ENCODE measurements around the gene DUSP3. TPM values are rescaled to one million over a fixed set of nuclear protein-coding genes. Genes with fewer than 3 reads are reported as not detected.

Gene DUSP3
- total RNA-seq, 4 donors from 2014 or later, result 37.1 to 120 (median 87.1) TPM

DNA sequence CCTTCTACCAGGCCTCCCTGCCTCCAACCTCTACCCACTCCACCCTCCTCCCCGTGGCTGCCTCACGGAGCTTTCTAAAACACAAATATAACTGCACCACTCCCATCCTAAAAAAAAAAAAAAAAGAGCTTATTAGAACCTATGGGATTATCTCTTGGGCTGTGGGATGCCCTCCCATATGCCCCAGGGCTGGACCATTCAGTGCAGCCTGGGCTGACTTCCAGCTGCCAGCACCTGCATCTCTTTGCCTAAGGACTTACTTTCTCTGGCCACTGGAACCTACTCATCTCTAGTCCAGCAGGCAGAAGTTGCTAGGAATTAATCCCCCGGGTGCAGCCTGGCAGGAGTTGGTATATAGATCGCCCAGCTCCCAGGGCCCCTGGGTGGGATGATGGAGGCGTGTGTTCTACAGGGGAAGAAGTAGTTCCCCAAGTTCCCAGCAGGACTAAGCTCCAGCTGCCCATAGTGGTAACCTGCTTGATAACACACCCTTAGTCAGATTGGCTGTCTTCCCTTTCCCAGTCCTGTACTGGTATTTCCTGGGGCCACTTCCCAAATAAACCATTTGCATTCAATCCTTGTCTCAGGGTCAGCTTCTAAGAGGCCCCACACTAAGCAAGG, 43.9 kb upstream of the DUSP3 start:
- Histone ChIP-seq H3K27ac (peak overlapping the region in 1 of 4 donors; percentile 5), H3K27me3 (no peaks in the 10 kb centered on the region), H3K36me3 (no peaks in the 10 kb centered on the region), H3K4me3 (no peak overlapping the region), H3K9me3 (no peaks in the 10 kb centered on the region), H3K4me1 (peaks cover 0 to 15% (median 0%) of the 10 kb centered on the region in 4 donors)
- no peak for TF ChIP-seq POLR2A (IDR thresholded peaks at IDR 0.05)
- TF ChIP-seq, protein P1, sequence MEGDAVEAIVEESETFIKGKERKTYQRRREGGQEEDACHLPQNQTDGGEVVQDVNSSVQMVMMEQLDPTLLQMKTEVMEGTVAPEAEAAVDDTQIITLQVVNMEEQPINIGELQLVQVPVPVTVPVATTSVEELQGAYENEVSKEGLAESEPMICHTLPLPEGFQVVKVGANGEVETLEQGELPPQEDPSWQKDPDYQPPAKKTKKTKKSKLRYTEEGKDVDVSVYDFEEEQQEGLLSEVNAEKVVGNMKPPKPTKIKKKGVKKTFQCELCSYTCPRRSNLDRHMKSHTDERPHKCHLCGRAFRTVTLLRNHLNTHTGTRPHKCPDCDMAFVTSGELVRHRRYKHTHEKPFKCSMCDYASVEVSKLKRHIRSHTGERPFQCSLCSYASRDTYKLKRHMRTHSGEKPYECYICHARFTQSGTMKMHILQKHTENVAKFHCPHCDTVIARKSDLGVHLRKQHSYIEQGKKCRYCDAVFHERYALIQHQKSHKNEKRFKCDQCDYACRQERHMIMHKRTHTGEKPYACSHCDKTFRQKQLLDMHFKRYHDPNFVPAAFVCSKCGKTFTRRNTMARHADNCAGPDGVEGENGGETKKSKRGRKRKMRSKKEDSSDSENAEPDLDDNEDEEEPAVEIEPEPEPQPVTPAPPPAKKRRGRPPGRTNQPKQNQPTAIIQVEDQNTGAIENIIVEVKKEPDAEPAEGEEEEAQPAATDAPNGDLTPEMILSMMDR (IDR thresholded peaks at IDR 0.05), result no peak
- no peak for DNase-seq

- DNase-seq, result no peak
- Histone ChIP-seq H3K27ac (no peak overlapping the region), H3K27me3 (no peaks in the 10 kb centered on the region), H3K36me3 (no peaks in the 10 kb centered on the region), H3K9me3 (no peaks in the 10 kb centered on the region), H3K4me3 (no peak overlapping the region), H3K4me1 (peaks cover 0 to 21% (median 0%) of the 10 kb centered on the region in 4 donors)
- TF ChIP-seq, protein P1 (IDR thresholded peaks at IDR 0.05), result no peak
- no peak for TF ChIP-seq POLR2A (IDR thresholded peaks at IDR 0.05)
These were observed 42.0 kb upstream of the DUSP3 start for GRCh38 chr17:43820759-43821158.

- TF ChIP-seq POLR2A (IDR thresholded peaks at IDR 0.05), result no peak
- TF ChIP-seq, protein P1 (IDR thresholded peaks at IDR 0.05), result no peak
- Histone ChIP-seq H3K9me3 (no peaks in the 10 kb centered on the region), H3K4me3 (no peak overlapping the region), H3K36me3 (no peaks in the 10 kb centered on the region), H3K27me3 (no peaks in the 10 kb centered on the region), H3K27ac (no peak overlapping the region), H3K4me1 (peaks cover 0 to 18% (median 0%) of the 10 kb centered on the region in 4 donors)
- no peak for DNase-seq
These were observed 40.2 kb upstream of the DUSP3 start for GRCh38 chr17:43818966-43819365.

GRCh38 chr17:43817826-43818225, 39.0 kb upstream of the DUSP3 start:
- H3K27me3 ChIP-seq, result no peaks in the 10 kb centered on the region
- no peaks in the 10 kb centered on the region for H3K36me3 ChIP-seq
- H3K4me3 ChIP-seq, result no peak overlapping the region
- H3K27ac ChIP-seq, result no peak overlapping the region
- no peaks in the 10 kb centered on the region for H3K9me3 ChIP-seq
- H3K4me1 ChIP-seq, result peaks cover 0 to 7% (median 0%) of the 10 kb centered on the region in 4 donors
- TF ChIP-seq POLR2A (IDR thresholded peaks at IDR 0.05), result no peak
- TF ChIP-seq, protein P1 (IDR thresholded peaks at IDR 0.05), result no peak
- DNase-seq, result no peak

DNA sequence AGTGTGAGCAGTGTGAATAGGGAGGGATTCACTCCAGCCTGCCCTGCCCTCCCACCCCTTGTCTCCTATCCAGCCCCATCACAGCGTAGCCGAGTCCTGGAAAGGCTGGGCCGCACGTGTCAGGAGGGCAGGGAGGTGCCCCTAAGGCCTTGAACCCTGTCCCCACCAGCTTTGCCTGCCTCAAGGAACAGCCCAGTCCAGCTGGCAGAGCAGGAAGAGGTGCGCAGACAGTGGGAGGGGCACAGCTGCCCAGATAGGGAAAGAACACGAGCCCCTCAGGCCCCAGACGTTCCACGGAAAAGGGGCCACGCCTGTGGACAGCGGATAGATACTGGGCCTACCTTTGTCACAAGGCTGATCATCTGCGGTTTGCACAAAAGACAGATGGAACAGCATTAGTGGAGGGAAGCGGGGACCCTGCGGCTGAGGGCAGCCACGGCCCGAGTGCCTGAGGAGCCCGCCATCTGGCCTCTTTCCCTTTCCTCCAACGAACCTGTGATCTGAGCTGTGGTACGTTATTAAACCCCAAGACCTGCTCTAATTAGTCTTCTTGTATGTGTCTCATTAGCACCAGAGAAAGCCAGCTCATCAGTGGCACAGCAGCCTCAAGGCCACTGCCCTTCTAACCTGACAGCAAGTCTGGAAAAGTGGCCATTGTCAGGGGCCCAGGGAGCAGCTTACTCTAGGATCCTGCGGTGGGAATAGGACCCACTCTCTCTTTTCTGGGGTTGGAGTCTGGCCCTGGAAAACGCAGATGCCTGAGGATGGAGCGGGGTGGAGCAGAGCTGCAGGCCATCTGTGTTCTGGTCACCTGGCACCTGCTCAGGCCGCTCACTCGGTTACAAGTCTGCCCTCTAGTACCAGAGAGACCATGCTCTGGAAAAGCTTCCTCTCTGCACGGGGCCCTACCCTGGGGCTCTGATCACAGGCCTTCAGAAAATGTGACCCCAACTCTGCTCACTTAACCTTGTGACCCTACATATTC, 37.9 kb upstream of the DUSP3 start:
- Histone ChIP-seq H3K27me3 (no peaks in the 10 kb centered on the region), H3K4me1 (peaks cover 0 to 5% (median 0%) of the 10 kb centered on the region in 4 donors), H3K4me3 (no peak overlapping the region), H3K36me3 (no peaks in the 10 kb centered on the region), H3K9me3 (no peaks in the 10 kb centered on the region), H3K27ac (no peak overlapping the region)
- no peak for DNase-seq
- TF ChIP-seq, protein P1 (IDR thresholded peaks at IDR 0.05), result no peak
- TF ChIP-seq POLR2A (IDR thresholded peaks at IDR 0.05), result no peak

Measured in Peyer's patch (tissue), 4 donors.